NOMO-1 treated with DMSO at 0.1 percent for 48 hours (cell line): ENCODE results near the gene MACROD2.

Source experiments
- DNase-seq: peaks from one replicate; lab custom pipeline; 2025; ENCODE audit not compliant: unreplicated experiment; lab: John Stamatoyannopoulos, UW

MACROD2 gene

DNA sequence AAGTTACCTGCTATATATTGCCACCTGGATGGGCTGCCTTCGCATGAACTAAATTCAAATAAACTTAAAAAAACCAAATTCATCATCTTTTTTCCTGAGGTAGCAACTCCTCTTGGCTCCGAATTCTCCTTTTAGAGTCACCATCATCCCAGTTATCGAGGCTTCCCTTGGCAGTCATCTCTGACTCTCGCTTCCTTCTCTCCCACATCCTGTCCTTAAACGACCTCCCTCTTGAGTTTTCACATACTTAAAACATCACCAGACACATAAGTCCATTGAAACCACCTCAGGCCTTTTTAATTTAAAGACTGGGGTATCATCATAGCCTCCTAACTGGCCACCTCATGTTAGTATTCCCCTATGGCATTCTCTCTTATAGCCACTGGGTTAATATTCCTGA is 638.2 kb downstream of the MACROD2 start:
- DNase-seq: no peak

GRCh38 chr20:14634665-14635064 is 639.3 kb downstream of the MACROD2 start:
- DNase-seq: no peak

- DNase-seq: no peak
Measured at GRCh38 chr20:14637441-14637840, 642.1 kb downstream of the MACROD2 start.

DNA sequence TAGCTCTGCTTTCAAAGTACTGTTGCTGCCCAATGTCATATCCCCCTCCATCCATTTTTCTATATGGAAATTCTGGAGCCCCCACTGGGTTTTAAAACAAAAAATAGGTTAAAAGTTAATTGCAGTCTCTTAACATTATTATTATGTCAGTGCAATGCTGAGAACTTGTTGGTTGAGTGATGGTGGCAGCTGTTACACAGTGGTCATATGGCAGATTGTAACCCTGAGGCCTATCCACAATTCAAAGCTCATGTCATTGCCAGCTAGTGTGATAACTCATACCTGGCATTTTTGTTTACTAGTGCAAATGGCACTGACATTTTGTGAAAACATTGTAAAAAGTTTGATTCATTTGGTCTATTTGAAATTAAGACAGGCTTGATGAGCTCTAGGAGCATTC is 647.8 kb downstream of the MACROD2 start:
- no peak for DNase-seq

- DNase-seq: no peak
Measured at GRCh38 chr20:14643556-14643955, 648.2 kb downstream of the MACROD2 start.

DNA sequence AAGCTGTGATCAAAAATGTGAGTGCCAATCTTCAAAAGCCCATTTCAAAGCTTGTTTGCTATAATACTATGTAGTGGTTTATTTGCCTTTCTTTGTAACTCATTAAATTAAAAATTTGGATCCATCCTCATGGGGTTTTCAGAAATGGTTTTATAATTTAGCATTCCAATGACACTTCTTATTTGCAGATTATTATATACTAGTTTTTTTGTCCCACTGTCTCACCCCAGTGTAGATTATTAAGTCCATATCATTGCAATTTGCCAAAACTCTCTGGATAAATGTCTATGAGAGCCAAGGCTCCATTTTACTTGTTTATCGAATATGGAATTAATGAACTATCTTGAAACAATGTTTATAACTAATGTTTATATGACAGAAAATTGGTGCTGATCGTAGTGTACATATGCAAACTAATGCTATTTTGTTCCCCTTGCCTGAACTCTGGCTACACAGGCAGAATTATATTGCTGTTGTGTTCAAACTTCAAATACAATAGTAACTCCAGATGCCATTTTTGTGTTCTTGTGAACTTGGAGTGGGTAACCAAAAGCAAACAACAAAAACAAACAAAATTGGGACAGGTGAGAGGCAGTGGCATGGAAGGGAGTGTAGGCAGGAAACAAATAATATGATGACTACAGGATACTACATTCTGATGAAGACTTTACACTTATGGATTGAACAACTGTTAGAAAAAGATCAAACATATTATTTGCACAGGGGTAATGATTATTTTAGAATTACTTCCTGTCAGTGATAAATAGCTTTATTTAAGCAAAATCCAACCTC is 649.2 kb downstream of the MACROD2 start:
- DNase-seq: no peak

DNA sequence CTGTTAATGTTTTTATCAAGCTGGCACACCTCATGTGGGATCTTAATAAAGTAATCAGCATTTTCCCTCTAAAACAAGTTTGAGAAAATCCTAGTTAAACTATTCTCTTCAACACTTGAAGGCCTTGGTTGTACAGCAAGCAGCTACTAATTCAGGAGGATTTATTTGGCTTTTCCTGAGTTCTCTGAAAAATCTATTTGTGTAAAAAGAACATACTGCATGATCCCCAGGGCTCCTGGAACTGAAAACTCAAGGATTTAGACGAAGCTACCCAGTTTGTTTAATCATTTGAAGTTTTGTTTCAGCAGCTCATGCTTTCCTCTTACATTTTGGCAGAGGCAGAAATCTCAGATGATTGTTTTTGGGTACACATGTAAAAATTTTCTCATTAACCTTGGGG is 651.7 kb downstream of the MACROD2 start:
- no peak for DNase-seq

DNA sequence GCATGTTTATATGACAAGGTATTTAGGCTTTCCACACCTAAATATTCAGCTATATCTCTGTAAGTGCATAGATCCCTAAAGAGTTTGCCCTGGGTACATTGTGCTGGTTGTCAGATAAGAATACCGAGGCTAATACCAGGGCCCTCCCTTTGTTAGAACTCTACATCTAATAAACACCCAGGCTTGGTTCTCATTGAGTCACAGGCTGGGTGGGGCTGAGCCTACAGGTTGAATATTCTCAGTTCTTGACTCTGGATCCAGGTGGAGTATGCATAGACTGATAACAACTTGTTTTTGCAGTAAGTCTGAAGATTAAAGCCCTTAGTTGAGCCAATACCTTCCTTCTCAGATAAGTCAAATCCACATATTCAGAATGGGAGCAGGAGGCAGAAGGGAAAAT is 654.3 kb downstream of the MACROD2 start:
- no peak for DNase-seq

- DNase-seq: no peak
Measured at GRCh38 chr20:14657266-14658005, 662.1 kb downstream of the MACROD2 start.

- DNase-seq: no peak
Measured at GRCh38 chr20:14664101-14664500, 668.8 kb downstream of the MACROD2 start.

DNA sequence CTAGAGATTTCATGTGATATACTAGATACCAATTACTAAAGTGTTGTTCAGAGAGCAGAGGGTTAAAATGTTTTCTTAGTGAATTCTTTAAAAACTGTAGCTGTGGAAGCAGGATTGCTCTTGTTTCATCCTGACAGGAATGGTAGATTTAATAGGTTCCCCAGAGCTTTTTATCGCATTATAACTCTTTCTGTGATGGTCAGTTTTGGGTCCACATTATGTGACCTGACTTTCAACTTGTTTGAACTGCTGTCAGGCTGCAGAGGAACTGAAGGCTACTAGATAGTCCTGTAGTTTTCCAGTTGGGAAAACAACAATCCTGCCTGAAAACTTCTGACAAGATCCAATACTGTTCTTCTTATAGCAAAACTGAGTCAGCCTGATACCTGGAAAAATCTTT is 671.4 kb downstream of the MACROD2 start:
- DNase-seq: no peak

GRCh38 chr20:14667226-14667625 is 671.9 kb downstream of the MACROD2 start:
- DNase-seq: no peak

DNA sequence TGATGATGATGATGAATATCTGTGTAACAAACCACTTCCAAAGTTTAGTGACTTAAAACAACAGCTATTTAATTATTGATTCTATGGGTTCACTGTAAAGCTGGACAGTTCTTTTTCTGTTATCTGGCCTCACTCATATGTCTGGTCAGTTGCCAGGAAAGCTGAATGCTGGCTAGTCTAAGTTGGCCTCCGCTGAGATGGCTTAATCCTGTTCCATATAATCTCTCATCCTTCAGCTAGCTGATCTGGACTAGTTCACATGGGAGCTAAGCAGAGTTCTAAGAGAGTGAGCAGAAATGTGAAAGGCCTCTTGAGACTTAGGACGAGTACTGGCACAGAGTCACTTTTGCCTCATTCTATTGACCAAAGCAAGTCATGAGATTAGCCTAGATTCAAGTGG is 676.8 kb downstream of the MACROD2 start:
- DNase-seq: no peak

GRCh38 chr20:14673164-14673563 is 677.8 kb downstream of the MACROD2 start:
- no peak for DNase-seq

DNA sequence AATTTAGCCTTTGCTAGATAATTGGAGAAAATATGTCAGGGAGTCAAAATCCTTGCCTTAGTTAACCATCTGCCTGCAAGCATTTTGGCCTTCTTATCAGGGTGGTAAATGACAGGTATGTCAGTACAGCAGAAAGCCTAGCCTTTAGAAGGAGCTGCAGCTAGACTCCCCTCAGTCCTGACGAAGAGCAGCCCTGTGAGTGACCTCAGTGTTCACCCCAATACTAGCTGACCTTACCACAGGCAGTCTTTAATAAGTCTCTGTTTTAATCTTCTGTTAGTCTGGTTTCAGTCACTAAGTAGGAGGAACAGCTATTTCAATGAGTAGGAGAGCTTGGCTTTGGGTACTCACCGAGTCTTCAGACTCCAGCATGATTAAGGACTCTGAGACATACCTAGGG is 682.1 kb downstream of the MACROD2 start:
- DNase-seq: no peak

DNA sequence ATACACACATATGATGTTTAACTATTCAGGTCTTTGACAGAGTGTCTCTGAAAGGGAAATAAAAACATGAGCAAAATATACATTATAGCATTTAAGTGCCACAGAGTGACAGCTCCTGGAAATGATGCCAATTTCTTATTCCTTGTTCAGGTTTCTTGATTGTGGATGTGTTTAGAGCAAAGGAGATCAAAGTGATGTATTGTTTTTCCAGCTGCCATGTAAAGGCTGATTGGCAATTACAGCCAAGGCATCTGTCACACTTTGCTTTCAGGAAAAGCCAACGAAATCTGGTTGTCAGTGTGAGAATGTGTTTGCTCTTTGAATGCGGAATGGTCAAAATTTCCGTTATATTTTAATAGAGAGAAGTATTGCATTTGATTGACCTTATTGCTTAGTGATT is 689.9 kb downstream of the MACROD2 start:
- no peak for DNase-seq

- no peak for DNase-seq
Measured at GRCh38 chr20:14687313-14687712, 692.0 kb downstream of the MACROD2 start.

DNA sequence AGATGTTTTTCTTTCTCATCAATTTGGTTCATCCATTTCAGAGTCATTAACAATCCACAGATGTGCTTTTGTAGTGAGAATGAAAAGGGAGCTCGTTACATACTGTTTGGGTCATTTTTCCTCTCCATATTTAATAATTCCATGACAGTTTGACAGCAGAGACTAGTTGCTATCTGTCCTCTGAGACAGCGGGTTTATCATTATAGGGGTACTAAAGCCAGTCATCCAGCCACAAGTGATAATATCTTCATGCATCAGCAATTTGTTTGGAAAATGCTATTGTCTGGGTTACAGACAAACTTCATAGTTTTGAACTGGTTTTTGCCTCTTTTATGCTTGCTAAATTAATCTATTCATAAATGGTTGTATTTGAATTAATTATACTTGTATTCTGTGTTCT is 692.7 kb downstream of the MACROD2 start:
- no peak for DNase-seq

DNA sequence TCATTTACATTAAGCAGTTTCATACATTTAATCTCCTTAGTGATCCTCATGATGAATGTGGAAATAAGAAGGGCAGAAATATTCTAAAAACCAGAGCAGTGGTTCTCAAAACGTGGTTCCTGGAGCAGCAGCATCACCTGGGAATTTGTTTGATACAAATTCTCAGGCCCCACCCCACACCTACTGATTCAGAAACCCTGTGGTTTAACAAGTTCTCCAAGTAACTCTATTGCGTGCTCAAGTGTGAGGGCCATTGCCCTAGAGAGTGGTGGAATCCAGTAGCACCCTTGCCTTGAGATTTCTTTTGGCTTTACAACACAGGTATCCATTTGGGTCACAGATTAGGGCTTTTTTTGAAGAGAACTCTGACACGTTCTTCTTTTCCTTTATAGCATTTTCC is 696.7 kb downstream of the MACROD2 start:
- DNase-seq: no peak

DNA sequence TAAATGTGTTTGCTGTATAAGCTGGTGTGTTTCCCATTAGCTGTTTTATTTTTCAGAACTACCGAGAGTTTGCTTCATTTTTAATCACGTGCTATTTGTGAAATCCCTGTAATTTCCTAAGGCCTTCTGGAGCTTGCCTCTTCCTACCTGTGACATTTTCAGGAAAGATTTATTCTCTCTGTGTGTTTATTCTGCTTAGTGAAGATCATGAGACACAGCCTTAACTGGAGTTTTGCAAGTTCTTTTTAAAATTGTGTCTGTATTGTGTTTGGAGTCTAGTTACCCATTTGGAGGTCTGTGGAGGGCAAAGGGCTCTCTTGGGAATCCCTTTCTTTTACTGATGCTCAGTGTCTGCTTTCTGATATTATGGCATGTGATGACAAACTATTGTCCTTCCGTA is 701.2 kb downstream of the MACROD2 start:
- no peak for DNase-seq

DNA sequence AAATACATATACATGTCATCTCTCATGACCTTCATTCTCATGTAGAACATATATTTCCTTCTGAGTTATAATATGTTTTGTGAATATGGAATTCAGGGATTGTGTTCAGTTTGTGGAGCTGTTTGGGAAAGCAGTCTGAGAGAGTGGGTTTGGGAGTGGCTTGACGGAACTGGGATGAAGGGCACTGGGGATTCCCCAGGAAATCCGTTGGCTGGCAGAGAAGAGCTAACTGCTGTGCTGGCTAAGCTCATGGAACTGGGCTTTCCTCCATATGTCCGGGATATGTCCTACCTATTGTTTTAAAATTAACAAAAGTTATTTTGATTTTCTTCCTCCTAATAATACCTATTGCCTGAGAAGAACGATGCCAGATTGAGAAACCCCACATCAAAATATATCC is 701.6 kb downstream of the MACROD2 start:
- DNase-seq: no peak

DNA sequence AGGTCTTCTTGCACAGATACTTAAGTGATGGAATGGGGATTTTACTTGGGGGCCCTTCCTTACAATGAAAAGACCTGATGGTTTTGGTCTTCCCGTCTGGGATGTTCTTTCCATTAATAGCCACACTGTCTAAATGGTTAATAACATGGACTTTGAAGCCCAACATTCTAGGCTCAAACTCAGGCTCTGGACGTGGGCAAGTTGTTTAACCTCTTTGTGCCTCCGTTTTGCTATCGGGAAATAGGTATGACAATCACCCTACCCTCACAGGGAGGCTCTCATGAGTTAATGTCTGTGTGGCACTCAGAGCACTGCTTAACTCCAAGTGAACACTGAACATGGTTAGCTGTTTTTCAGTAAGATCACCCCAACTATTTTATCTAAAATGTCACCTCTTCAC is 702.8 kb downstream of the MACROD2 start:
- DNase-seq: no peak
